GM12892 (cell line): ENCODE results near the gene CLDN14.

Experiments
- POLR2A ChIP-seq: IDR thresholded peaks from 2 replicates; pipeline ENCODE4 v1.6.1; 2011; ENCODE audit warnings: low read depth, low read length, control low read depth
- POLR2AphosphoS5 ChIP-seq: IDR thresholded peaks from 2 replicates; pipeline ENCODE4 v1.6.1; 2011; ENCODE audit warnings: low read depth, low read length, control low read depth
- TAF1 ChIP-seq: IDR thresholded peaks from 2 replicates; pipeline ENCODE4 v1.6.1; 2011; ENCODE audit warnings: low read depth, mild to moderate bottlenecking, control low read depth, low read length, borderline replicate concordance

DNA sequence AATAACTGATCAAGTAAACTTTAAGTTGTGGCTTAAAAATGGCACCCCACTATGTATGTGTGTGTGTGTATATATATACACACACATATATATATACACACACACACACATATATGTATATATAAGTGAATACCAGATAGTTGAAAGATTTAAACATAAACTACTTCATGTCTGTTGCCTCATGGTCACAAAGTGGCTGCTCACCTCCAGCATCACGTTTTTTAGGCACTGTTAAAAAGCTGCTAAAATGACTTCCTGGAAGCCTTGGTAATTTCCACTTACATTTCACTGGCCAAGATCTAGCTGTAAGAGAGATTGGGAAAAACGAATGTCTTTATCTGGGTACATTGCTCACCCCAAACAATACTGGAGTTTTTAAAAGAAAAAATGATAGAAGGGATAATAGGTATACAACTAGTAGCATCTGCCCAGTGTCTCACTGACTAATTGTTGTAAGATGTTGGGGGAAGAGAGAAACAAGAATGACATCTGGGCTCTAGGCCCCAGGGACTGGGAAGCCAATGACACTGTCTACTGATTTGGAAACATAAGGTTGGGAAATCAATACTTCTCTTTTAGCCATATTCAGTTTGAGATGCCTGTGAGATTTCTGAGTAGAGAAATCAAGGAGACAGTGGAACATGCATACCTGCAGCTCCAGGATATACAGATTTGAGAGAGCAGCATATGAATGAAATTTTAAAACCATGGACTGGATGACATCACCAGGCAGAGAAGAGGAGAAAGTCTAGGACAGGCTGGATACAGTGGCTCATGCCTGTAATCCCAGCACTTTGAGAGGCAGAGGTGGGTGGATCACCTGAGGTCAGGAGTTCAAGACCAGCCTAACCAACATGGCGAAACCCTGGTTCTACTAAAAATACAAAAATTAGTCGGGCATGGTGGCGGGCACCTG lies 42.8 kb downstream of the CLDN14 start:
- TF ChIP-seq POLR2A (no peak), POLR2AphosphoS5 (no peak), TAF1 (no peak)
